Uterus (tissue), 4 donors: Measurements from ENCODE around the gene SLC22A4. TPM values are rescaled to one million over a fixed set of nuclear protein-coding genes. Genes with fewer than 3 reads are reported as not detected.
A peak's percentile ranks its signal among the peaks of the same experiment; 100 is the strongest.

Experiments used
- DNase-seq, 2 donors: peaks; one replicate each; pipeline ENCODE4 v3.0.0-alpha.2; 2019 to 2020
- H3K27ac ChIP-seq, 2 donors: fragments of 200-600 bp; sonication (generic); 1 replicate in 1 of 2; 2 replicates in 1 of 2; pipeline ENCODE4 v1.5.1; 2016 to 2018
- H3K27me3 ChIP-seq, 2 donors: fragments of 200-600 bp; sonication (generic); one replicate each; pipeline ENCODE4 v1.5.1; 2018 to 2019; ENCODE audit warnings: control low read depth in 1 of 2
- H3K36me3 ChIP-seq, 2 donors: fragments of 200-600 bp; sonication (generic); one replicate each; pipeline ENCODE4 v1.5.1; 2019; ENCODE audit warnings: control low read depth in 1 of 2
- H3K4me1 ChIP-seq, 2 donors: fragments of 200-600 bp; sonication (generic); one replicate each; pipeline ENCODE4 v1.5.1; 2018 to 2019; ENCODE audit warnings: control low read depth in 1 of 2
- H3K4me3 ChIP-seq, 2 donors: fragments of 200-600 bp; sonication (generic); 1 replicate in 1 of 2; 2 replicates in 1 of 2; pipeline ENCODE4 v1.5.1; 2018 to 2019; ENCODE audit warnings: mild to moderate bottlenecking in 1 of 2
- H3K9me3 ChIP-seq, 2 donors: fragments of 200-600 bp; sonication (generic); one replicate each; pipeline ENCODE4 v1.5.1; 2019; ENCODE audit warnings: control low read depth in 1 of 2
- POLR2A ChIP-seq, 2 donors: fragments of 450-650 bp; IDR thresholded peaks; one replicate each; pipeline ENCODE4 v1.6.1; 2016; ENCODE audit warnings: antibody characterized with exemption in 2 of 2, mild to moderate bottlenecking in 1 of 2, moderate library complexity in 1 of 2
- intact Hi-C: fragments of 100-400 bp; cut with DNase I; formaldehyde crosslinking; loops from one replicate; pipeline ENCODE4 v1.15.1; 2023; ENCODE audit warnings: low total_unique reads
- total RNA-seq, 4 donors: library from RNA; depleted of rRNA in 3 of 4; stranded (reverse); fragments of >200 nt in 3 of 4; gene quantifications; one replicate each; pipeline versions ENCODE4 v1.1.0 to v1.2.4, GENCODE V29; 2014 to 2023
- TF ChIP-seq, protein P1 (sequence below), 4 experiments: fragments of 200-600 bp in 2 of 4; fragments of 450-650 bp in 2 of 4; sonication (generic) in 2 of 4; IDR thresholded peaks; one replicate each; pipeline ENCODE4 v1.5.1; 2016 to 2019; ENCODE audit warnings: antibody characterized with exemption in 4 of 4, mild to moderate bottlenecking in 2 of 4, moderate library complexity in 1 of 4
- donor health status: DM: yes; HTN: yes; CAD: no.

SLC22A4 gene
- total RNA-seq, 4 donors from 2014 or later: 0.26 to 4.5 (median 2.3) TPM

DNA sequence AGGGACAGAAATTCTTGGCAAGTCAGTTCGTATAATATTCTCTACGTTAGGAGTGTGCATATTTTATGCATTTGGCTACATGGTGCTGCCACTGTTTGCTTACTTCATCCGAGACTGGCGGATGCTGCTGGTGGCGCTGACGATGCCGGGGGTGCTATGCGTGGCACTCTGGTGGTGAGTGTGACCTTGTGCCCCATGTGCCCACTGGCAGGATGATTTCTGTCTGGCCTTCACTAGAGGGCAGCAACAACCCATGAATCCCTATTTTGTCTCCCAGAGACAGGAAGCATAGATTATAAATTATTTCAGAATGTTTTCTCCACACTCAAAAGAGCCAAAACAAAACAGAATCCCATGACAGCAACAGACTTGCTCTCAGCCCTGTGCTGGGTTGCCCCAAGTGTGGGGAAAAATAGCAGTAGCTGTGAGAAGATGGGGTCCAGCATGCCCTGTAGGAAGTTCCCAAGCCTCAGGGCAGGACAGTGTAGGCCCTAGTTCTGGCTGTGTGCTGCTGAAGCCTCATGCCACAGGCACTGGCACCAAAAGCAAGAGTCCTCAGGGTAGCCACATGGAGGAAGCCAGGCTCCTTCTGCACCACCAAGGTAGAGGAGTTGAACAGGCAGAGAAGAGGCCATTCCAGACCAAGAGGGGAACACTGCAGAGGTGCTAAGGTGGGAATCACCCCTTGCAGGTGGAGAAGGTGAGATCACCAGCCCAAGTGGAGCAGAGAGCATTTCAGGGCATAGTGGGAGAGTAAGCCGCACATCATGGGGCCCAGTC, 91.3 kb downstream of the SLC22A4 start:
- H3K4me3 ChIP-seq: no peak overlapping the region
- TF ChIP-seq, protein P1, sequence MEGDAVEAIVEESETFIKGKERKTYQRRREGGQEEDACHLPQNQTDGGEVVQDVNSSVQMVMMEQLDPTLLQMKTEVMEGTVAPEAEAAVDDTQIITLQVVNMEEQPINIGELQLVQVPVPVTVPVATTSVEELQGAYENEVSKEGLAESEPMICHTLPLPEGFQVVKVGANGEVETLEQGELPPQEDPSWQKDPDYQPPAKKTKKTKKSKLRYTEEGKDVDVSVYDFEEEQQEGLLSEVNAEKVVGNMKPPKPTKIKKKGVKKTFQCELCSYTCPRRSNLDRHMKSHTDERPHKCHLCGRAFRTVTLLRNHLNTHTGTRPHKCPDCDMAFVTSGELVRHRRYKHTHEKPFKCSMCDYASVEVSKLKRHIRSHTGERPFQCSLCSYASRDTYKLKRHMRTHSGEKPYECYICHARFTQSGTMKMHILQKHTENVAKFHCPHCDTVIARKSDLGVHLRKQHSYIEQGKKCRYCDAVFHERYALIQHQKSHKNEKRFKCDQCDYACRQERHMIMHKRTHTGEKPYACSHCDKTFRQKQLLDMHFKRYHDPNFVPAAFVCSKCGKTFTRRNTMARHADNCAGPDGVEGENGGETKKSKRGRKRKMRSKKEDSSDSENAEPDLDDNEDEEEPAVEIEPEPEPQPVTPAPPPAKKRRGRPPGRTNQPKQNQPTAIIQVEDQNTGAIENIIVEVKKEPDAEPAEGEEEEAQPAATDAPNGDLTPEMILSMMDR (IDR thresholded peaks at IDR 0.05): peak; percentile 65 to 82 (median 76)
- no peak for TF ChIP-seq POLR2A (IDR thresholded peaks at IDR 0.05)
- H3K4me1 ChIP-seq: peaks cover 19 to 20% of the 10 kb centered on the region in 2 donors
- H3K36me3 ChIP-seq: no peaks in the 10 kb centered on the region
- no peaks in the 10 kb centered on the region for H3K27me3 ChIP-seq
- intact Hi-C loops: no loop called here
- peak overlapping the region; percentile 91 to 92 for H3K27ac ChIP-seq
- no peaks in the 10 kb centered on the region for H3K9me3 ChIP-seq
- DNase-seq: peak; percentile 46 to 62

DNA sequence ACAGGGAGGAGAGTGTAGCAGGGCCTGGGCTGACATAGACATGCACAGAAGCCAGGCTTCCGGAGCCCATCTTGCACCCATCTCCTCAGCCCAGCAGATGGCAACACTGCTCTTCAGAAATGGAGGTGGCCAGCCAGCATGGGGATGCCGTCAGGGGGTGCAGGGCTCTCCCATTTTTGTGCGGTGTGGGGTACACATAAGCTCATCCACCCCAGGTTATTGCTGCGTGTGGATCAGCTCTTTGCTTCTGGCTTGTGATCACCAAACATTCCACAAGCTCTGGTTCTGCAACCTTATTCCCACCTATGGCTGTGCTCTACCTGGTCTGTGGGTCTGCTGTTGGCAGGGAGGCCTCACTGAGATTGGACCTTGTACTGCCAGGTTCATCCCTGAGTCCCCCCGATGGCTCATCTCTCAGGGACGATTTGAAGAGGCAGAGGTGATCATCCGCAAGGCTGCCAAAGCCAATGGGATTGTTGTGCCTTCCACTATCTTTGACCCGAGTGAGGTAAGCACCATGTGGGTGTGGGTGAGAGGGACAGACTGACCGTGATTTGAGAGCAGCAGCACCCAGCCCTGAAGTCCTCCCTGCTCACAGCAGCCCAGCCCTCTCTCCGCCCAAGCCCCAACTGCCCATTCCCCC, 92.6 kb downstream of the SLC22A4 start:
- intact Hi-C loops: no loop called here
- Histone ChIP-seq H3K27me3 (no peaks in the 10 kb centered on the region), H3K36me3 (no peaks in the 10 kb centered on the region), H3K27ac (peak overlapping the region; percentile 91 to 92), H3K4me3 (no peak overlapping the region), H3K4me1 (peaks cover 19 to 20% of the 10 kb centered on the region in 2 donors), H3K9me3 (no peaks in the 10 kb centered on the region)
- DNase-seq: peak; percentile 78 to 81
- TF ChIP-seq, protein P1 (IDR thresholded peaks at IDR 0.05): peak; percentile 85 to 93 (median 87)
- no peak for TF ChIP-seq POLR2A (IDR thresholded peaks at IDR 0.05)

DNA sequence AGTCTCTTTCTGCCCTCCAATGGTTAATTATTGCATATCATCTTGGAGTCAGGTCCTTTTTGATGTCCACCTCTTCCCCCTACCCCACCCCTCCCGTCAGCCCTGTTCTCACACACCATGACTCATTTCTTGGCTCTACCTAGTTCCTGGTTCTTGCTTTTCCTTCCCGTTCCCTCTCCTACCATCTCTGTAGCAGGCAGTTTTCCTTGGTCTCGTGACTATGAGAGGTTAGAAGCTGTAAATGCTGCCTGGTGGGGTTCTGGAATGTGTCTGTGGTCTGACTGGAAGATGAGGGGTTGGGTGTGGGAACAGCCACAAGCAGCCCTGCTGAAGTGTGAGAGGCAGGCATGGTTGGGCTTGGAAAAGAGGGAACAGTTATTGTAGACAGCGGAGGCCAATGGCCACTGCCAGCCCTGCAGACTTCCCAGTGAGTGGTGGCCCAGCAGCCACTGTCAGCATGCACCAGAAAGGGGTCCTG, 93.5 kb downstream of the SLC22A4 start:
- DNase-seq: peak; percentile 71 to 90
- intact Hi-C loops: loop anchor here (2.0 kb wide), 1 partner anchor 111 kb away; no protein-coding TSS in a partner anchor
- Histone ChIP-seq H3K9me3 (no peaks in the 10 kb centered on the region), H3K27ac (peak overlapping the region; percentile 91 to 92), H3K4me1 (peaks cover 19 to 20% of the 10 kb centered on the region in 2 donors), H3K36me3 (no peaks in the 10 kb centered on the region), H3K4me3 (no peak overlapping the region), H3K27me3 (no peaks in the 10 kb centered on the region)
- no peak for TF ChIP-seq POLR2A (IDR thresholded peaks at IDR 0.05)
- TF ChIP-seq, protein P1 (IDR thresholded peaks at IDR 0.05): no peak

DNA sequence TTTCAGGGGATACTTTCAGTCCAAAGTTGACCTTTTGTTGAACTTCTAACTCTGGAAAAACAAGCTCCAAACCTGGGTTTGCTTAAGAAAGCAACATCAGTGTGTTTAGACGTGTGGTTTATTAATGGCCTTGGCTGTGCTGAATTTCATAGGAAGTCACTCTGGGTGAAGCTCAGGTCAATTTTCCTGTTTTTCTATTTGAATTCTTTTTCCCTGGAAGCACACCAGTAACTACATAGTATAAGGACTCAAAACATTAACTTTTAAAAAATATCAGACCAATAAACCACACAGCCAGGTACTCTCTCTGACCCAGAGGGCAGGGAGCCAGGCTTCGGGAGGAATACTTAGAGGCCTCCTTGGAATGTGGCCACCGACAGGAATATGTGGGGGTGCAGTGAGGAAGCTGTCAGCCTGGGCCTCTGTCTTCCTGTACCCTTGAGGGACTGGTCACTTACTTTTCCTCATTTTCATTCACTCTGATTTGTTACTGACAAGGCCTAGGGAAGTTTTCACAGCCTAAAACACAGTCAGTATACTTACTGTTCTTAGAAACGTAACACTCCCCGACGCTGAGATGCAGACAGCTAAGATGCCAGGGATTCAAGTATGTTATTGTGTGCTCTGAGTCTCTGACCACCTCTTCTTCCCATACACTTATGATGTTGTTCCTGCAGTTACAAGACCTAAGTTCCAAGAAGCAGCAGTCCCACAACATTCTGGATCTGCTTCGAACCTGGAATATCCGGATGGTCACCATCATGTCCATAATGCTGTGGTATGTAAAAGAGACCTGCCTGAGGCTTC, 94.3 kb downstream of the SLC22A4 start:
- no peaks in the 10 kb centered on the region for H3K27me3 ChIP-seq
- H3K36me3 ChIP-seq: no peaks in the 10 kb centered on the region
- intact Hi-C loops: loop anchor here (2.0 kb wide), 1 partner anchor 110 kb away; no protein-coding TSS in a partner anchor
- TF ChIP-seq POLR2A (IDR thresholded peaks at IDR 0.05): no peak
- TF ChIP-seq, protein P1 (IDR thresholded peaks at IDR 0.05): no peak
- peaks cover 19 to 20% of the 10 kb centered on the region in 2 donors for H3K4me1 ChIP-seq
- no peak overlapping the region for H3K4me3 ChIP-seq
- H3K9me3 ChIP-seq: no peaks in the 10 kb centered on the region
- peak; percentile 60 to 72 for DNase-seq
- H3K27ac ChIP-seq: peak overlapping the region; percentile 91 to 92
